ENCODE results near the gene ZNF157. TPM values are rescaled to one million over a fixed set of nuclear protein-coding genes. Genes with fewer than 3 reads are reported as not detected.
A peak's percentile ranks its signal among the peaks of the same experiment; 100 is the strongest.

Gene ZNF157
- polyA plus RNA-seq, 3 donors, result not detected

DNA sequence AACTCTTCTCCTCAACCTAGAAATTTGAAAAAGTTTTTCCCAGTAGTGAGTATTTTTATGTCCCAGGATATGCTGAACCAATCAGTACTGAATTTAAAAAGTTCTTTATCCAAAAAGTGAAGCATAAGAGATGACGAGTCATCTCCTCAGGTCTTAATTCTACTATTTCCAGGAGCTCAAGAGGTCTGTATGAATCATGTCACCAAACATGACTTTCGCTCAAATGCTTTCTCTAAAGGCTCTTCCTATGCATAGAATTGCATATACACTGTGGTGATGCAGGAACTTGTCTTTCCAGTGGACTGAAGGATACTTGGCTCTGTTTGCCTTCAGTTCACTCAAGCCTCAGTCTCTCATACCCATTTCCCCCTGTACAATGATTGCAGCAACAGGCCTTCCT lies 76.6 kb downstream of the ZNF157 start:
- Mint-ChIP-seq H3K4me1 (no peaks in the 10 kb centered on the region), H3K9me3 (peaks cover 32 to 80% (median 62%) of the 10 kb centered on the region in 7 donors), H3K4me3 (no peak overlapping the region), H3K27me3 (ENCODE audit: low read depth in 3 of 3) (peaks cover 0 to under 1% (median 0%) of the 10 kb centered on the region in 3 donors), H3K36me3 (peaks cover 30 to 38% of the 10 kb centered on the region in 2 donors), H3K27ac (no peak overlapping the region)
- H4K20me1 ChIP-seq (ENCODE audit: insufficient read depth, low read length), result no peaks in the 10 kb centered on the region
- no peak overlapping the region for H3K9ac ChIP-seq (ENCODE audit: insufficient read depth, low read length, poor library complexity, severe bottlenecking)
- H2AFZ ChIP-seq (ENCODE audit: insufficient read depth, low read depth, low read length, poor library complexity, severe bottlenecking), result no peak overlapping the region
- WGBS (ENCODE audit: insufficient coverage), result no CpG with 5 or more reads among the region's 2 CpGs
- TF ChIP-seq, protein P1, sequence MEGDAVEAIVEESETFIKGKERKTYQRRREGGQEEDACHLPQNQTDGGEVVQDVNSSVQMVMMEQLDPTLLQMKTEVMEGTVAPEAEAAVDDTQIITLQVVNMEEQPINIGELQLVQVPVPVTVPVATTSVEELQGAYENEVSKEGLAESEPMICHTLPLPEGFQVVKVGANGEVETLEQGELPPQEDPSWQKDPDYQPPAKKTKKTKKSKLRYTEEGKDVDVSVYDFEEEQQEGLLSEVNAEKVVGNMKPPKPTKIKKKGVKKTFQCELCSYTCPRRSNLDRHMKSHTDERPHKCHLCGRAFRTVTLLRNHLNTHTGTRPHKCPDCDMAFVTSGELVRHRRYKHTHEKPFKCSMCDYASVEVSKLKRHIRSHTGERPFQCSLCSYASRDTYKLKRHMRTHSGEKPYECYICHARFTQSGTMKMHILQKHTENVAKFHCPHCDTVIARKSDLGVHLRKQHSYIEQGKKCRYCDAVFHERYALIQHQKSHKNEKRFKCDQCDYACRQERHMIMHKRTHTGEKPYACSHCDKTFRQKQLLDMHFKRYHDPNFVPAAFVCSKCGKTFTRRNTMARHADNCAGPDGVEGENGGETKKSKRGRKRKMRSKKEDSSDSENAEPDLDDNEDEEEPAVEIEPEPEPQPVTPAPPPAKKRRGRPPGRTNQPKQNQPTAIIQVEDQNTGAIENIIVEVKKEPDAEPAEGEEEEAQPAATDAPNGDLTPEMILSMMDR (IDR thresholded peaks at IDR 0.05), result no peak
- H3K4me3 ChIP-seq (replicated peaks in 1 of 3; ENCODE audit: low read depth in 2 of 3, low read length in 3 of 3), result peak overlapping the region in 1 of 3 experiments; percentile 3
- H3K27ac ChIP-seq (ENCODE audit: low read depth in 1 of 2, low read length in 2 of 2), result no peak overlapping the region
- no peaks in the 10 kb centered on the region for H3K27me3 ChIP-seq (ENCODE audit: control insufficient read depth in 2 of 2, insufficient read depth in 2 of 2, low read length in 2 of 2)
- no peaks in the 10 kb centered on the region for H3K79me2 ChIP-seq (ENCODE audit: insufficient read depth, low read length)
- no peak overlapping the region for H3K4me2 ChIP-seq (replicated peaks; ENCODE audit: extremely low read depth, low read length, poor library complexity, severe bottlenecking)
- H3K9me3 ChIP-seq (replicated peaks in 1 of 2; ENCODE audit: control insufficient read depth in 1 of 2, insufficient read depth in 1 of 2, low read length in 2 of 2), result peaks cover 41 to 73% of the 10 kb centered on the region in 2 donors
- H3K4me1 ChIP-seq (ENCODE audit: control insufficient read depth in 1 of 2, insufficient read depth in 2 of 2, low read length in 2 of 2), result no peaks in the 10 kb centered on the region
- DNase-seq, result no peak
- intact Hi-C loops (cut with micrococcal nuclease), result no loop called here
- H3K36me3 ChIP-seq (replicated peaks in 1 of 2; ENCODE audit: control insufficient read depth in 1 of 2, insufficient read depth in 2 of 2, low read length in 2 of 2), result peaks cover 20 to 50% of the 10 kb centered on the region in 2 donors

DNA sequence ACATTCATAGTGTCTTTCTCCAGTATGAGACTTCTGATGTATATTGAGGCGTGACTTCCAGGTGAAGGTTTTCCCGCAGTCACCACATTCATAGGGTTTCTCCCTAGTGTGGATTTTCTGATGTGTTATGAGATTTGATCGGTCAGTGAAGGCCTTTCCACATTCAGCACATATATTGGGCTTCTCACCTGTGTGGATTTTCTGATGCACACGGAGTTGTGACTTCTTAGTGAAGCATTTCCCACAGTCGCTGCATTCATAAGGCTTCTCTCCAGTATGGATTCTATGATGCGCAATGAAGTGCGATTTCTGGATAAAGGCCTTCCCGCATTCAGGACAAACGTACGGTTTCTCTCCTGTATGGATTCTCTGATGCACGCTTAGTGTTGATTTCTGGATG lies 77.2 kb downstream of the ZNF157 start:
- Histone ChIP-seq H3K27me3 (ENCODE audit: control insufficient read depth in 2 of 2, insufficient read depth in 2 of 2, low read length in 2 of 2) (no peaks in the 10 kb centered on the region), H2AFZ (ENCODE audit: insufficient read depth, low read depth, low read length, poor library complexity, severe bottlenecking) (no peak overlapping the region), H3K9ac (ENCODE audit: insufficient read depth, low read length, poor library complexity, severe bottlenecking) (no peak overlapping the region), H3K4me2 (replicated peaks; ENCODE audit: extremely low read depth, low read length, poor library complexity, severe bottlenecking) (no peak overlapping the region), H3K79me2 (ENCODE audit: insufficient read depth, low read length) (no peaks in the 10 kb centered on the region), H3K36me3 (replicated peaks in 1 of 2; ENCODE audit: control insufficient read depth in 1 of 2, insufficient read depth in 2 of 2, low read length in 2 of 2) (peaks cover 25 to 56% of the 10 kb centered on the region in 2 donors), H4K20me1 (ENCODE audit: insufficient read depth, low read length) (no peaks in the 10 kb centered on the region), H3K4me3 (replicated peaks in 1 of 3; ENCODE audit: low read depth in 2 of 3, low read length in 3 of 3) (no peak overlapping the region), H3K27ac (ENCODE audit: low read depth in 1 of 2, low read length in 2 of 2) (no peak overlapping the region), H3K4me1 (ENCODE audit: control insufficient read depth in 1 of 2, insufficient read depth in 2 of 2, low read length in 2 of 2) (no peaks in the 10 kb centered on the region), H3K9me3 (replicated peaks in 1 of 2; ENCODE audit: control insufficient read depth in 1 of 2, insufficient read depth in 1 of 2, low read length in 2 of 2) (peaks cover 47 to 80% of the 10 kb centered on the region in 2 donors)
- intact Hi-C loops (cut with micrococcal nuclease), result no loop called here
- Mint-ChIP-seq H3K4me3 (no peak overlapping the region), H3K27ac (no peak overlapping the region), H3K4me1 (no peaks in the 10 kb centered on the region), H3K36me3 (peaks cover 37 to 44% of the 10 kb centered on the region in 2 donors), H3K9me3 (peaks cover 38 to 84% (median 67%) of the 10 kb centered on the region in 7 donors), H3K27me3 (ENCODE audit: low read depth in 3 of 3) (peaks cover 0 to 3% (median 0%) of the 10 kb centered on the region in 3 donors)
- TF ChIP-seq, protein P1 (IDR thresholded peaks at IDR 0.05), result no peak
- no peak for DNase-seq
- WGBS (ENCODE audit: insufficient coverage), result no CpG with 5 or more reads among the region's 11 CpGs
